Activated CD4-positive, alpha-beta T cell treated with anti-CD3 and anti-CD28 coated beads, Interleukin-2, Interleukin-4, amounts not matched to agents 100 ng/mL and 50 ng/mL, durations not matched to agents 16 hours and 8 hours (primary cell): ENCODE data around the gene ARMH4.

Source experiments
- DNase-seq: peaks from one replicate; pipeline ENCODE4 v3.0.0-alpha.2; 2020; ENCODE audit warnings: low spot score

ARMH4 gene

DNA sequence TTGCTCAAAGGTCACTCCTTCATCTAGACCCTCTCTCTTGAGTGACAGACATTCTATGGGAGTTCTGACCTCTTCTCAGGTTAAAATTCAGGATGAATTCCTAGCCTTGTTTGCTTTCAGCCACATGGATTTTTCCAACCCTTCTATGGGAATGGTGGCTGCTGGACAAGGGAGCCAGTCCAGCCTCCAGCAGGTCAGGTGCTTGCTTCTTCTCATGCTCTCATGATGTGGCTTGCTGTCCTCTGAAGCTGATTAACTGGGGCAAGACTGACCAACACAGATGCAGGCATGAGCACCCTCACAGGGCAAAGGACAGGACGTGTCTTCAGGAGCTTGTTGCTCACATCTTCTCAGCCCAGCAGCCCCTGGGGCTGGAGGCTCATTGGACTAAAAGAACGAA is 188.9 kb downstream of the ARMH4 start:
- no peak for DNase-seq

DNA sequence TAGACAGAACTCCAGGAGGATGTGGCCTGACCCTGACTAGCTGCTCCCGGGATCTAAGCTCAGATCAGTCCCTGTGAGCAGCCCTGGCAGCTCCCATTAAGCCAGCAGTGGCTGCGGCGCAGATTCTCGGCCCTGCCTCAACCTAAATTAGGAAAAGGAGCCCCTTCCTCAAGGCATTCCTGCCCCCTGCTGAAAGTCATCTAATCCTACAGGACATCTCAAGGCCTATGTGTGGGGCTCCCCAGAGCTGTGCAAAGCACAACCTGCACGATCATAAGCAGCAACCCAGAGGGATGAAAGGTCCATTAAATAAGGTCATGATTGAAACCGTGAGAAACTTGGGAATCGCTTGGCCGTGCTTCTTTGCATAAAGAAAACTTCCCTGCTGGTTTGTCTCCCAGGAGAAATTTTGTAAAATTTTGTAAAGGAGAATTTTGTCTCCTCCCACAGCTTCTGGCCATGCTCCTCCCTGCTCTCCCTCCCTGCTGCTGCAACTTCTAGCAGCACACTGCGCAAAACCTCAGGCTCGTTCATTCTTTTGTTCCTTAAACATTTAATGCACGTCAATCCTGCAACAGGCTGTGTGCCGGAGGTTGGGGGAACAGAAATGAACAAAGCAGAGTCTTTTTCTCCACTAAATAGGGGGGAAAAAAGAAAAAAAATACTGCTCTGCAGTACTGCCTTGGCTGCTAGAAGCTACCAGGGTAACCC is 189.5 kb downstream of the ARMH4 start:
- no peak for DNase-seq

DNA sequence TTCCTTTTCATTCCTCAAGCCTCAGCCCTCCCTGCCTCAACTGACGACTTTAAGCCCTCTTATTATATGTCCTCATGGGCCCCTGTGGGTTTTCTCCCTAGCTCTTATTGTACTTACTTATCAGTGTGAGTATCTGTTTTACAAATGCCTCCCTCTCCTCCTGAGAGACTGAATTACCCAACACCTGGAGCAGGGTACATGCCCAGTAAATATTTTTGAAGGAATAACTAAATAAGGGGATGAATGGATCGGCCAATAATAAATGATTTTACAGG is 190.3 kb downstream of the ARMH4 start:
- DNase-seq, result no peak

DNA sequence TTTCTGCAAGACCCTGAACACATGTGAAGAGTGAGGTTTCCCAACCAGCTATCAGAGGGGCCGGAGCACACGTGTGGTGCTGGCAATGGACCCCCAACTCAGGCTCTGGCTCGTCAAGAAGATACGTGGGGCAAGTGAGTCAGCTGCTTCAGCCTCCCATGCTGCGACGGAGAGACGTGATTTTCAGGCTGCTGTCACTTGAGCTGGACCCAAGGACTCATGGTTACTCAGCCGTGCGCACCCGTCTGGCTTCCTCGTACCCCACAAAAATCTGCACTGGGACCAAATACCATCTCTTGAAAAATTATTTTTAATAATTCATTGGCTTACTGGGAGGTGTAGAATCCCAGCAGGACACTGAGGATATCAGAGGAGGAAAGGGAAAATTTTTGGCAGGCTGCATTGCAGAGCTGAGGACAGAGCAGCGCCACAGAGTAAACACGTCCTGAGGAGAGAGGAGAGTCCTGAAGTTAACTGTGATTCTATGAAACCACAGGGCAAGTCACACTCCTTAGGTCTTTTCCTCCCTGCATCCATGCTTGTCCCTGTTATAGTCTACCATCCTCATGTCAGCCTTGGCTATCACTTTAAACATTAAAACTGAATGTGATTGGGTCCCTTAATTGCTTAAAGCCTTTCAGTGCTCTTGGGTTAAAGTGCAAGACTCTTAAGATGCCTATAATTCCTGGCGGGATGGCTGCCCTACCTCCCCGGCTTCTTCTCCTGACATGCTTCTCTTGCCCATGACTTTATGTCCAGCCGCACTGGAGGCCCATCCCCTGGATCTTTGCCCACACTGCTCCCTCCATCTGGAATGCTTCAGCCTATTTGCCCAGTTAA is 190.8 kb downstream of the ARMH4 start:
- DNase-seq, result no peak

DNA sequence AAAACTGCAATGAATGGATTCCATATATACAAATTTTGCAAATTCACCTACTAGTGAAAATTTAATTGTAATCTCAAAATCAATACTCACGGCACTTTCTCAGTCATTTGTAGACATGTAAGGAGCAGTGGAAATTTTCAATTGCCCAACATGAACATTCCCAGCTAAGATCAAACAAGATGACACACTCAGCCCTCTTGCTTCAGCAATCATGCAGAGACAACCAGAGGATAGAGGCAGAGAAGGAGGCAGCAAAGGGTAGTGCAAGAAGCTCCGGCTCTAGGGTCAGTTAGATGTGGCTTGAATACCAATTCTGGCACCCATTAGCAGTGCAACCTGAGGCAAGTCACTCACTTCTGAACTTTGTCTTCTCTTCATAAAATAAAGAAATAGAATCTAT is 194.6 kb downstream of the ARMH4 start:
- DNase-seq, result no peak
